MM.1S (cell line): Measurements from ENCODE around the gene KRT32.

Experiments used
- CTCF ChIP-seq: fragments of 300-600 bp; sonication (generic); IDR thresholded peaks from 2 replicates; pipeline ENCODE4 v1.5.1; 2016; ENCODE audit warnings: antibody characterized with exemption, low read length, mixed read lengths
- EZH2phosphoT487 ChIP-seq: fragments of 300-600 bp; sonication (generic); IDR thresholded peaks from 2 replicates; pipeline ENCODE4 v1.6.1; 2018; ENCODE audit warnings: antibody characterized with exemption, low read length

GRCh38 chr17:41415833-41416335 lies 51.3 kb downstream of the KRT32 start:
- no peak for TF ChIP-seq CTCF
- no peak for TF ChIP-seq EZH2phosphoT487
